Aorta (tissue), 5 donors: ENCODE measurements around the gene RCSD1. TPM values are rescaled to one million over a fixed set of nuclear protein-coding genes. Genes with fewer than 3 reads are reported as not detected.
"Not testable (repeated sequence)": the region's sequence is repeated elsewhere in the genome, so short reads cannot be mapped to it uniquely, and the experiment has no call there.

Experiments used
- ATAC-seq: fragments of 200-7000 bp; cut with Tn5 transposase; one replicate; pipeline ENCODE4 v1.9.1; 2022; ENCODE audit warnings: moderate library complexity; ENCODE audit not compliant: low FRiP score
- DNase-seq, 2 donors: peaks; one replicate each; pipeline ENCODE4 v3.0.0-alpha.2; 2020
- H3K27ac ChIP-seq, 2 donors: one replicate each; pipeline ENCODE4 v1.5.1; 2013; ENCODE audit warnings: low read length in 2 of 2, mild to moderate bottlenecking in 2 of 2, moderate library complexity in 2 of 2, control low read depth in 1 of 2, inconsistent platforms in 1 of 2, low read depth in 1 of 2
- H3K27me3 ChIP-seq, 2 donors: one replicate each; pipeline ENCODE4 v1.6.1; 2013; ENCODE audit warnings: control low read depth in 1 of 2, low read length in 1 of 2, mild to moderate bottlenecking in 1 of 2, moderate library complexity in 1 of 2; ENCODE audit not compliant: insufficient read depth in 2 of 2, control insufficient read depth in 1 of 2
- H3K36me3 ChIP-seq, 2 donors: one replicate each; pipeline ENCODE4 v1.6.1; 2013; ENCODE audit warnings: control low read depth in 1 of 2, low read length in 1 of 2, mild to moderate bottlenecking in 1 of 2; ENCODE audit not compliant: insufficient read depth in 2 of 2, control insufficient read depth in 1 of 2
- H3K4me1 ChIP-seq, 2 donors: one replicate each; pipeline ENCODE4 v1.6.1; 2013; ENCODE audit warnings: low read length in 2 of 2, control low read depth in 1 of 2, mild to moderate bottlenecking in 1 of 2, moderate library complexity in 1 of 2; ENCODE audit not compliant: insufficient read depth in 2 of 2, control insufficient read depth in 1 of 2
- H3K4me3 ChIP-seq, 2 donors: one replicate each; pipeline ENCODE4 v1.5.1; 2013; ENCODE audit warnings: low read length in 2 of 2, control low read depth in 1 of 2, mild to moderate bottlenecking in 1 of 2
- H3K9me3 ChIP-seq: one replicate; pipeline ENCODE4 v1.6.1; 2013; ENCODE audit warnings: mild to moderate bottlenecking, low read length; ENCODE audit not compliant: control insufficient read depth
- WGBS, 2 donors: extraction: QIAGEN DNeasy Blood & Tissue Kit; methylation state at CpG; one replicate each; pipeline ENCODE4 v1.1.7; 2013; 5-methylcytosine and 5-hydroxymethylcytosine counted together
- intact Hi-C, 2 donors: fragments of 100-400 bp; cut with DNase I; formaldehyde crosslinking; loops; one replicate each; pipeline versions ENCODE4 v1.14.2 to v1.15.0; 2022
- polyA plus RNA-seq, 2 donors: library from polyadenylated mRNA; stranded (reverse); fragments of 200-250 nt; gene quantifications; one replicate each; pipeline ENCODE4 v1.2.3, GENCODE V29; 2013
- total RNA-seq, 2 donors: library from RNA; stranded (reverse); fragmentation: NEBNext Ultra II Directional; extraction: Animal tissue kit (Norgen Biotek cat#: 25700); gene quantifications; one replicate each; pipeline ENCODE4 v1.2.1, GENCODE V29; 2021
- donor health status: healthy with polysubstance abuse.
- donor health status: Bipolar disorder and iron deficiency.
- donor health status: DM: no; HTN: no; CAD: no.
- donor health status: DM: no; HTN: no; CAD: no.
- donor health status: DM: yes; HTN: yes; CAD: no.

Gene RCSD1
- total and polyA plus RNA-seq, 4 donors = 8.7 to 17.9 (median 10.5) TPM

- intact Hi-C loops = no loop called here
- 96 to 98% methylated on average over 8 of the region's 8 CpGs for WGBS, 2 donors
- Histone ChIP-seq H3K27ac (no peak overlapping the region), H3K36me3 (peaks cover 0 to 2% of the 10 kb centered on the region in 2 donors), H3K27me3 (no peaks in the 10 kb centered on the region), H3K9me3 (no peaks in the 10 kb centered on the region), H3K4me3 (no peak overlapping the region), H3K4me1 (peaks cover 0 to 4% of the 10 kb centered on the region in 2 donors)
- ATAC-seq (no peak), DNase-seq (no peak)
Observed at GRCh38 chr1:167738158-167738557, 108.1 kb downstream of the RCSD1 start.

- Histone ChIP-seq H3K36me3 (no peaks in the 10 kb centered on the region), H3K27me3 (no peaks in the 10 kb centered on the region), H3K4me3 (no peak overlapping the region), H3K9me3 (no peaks in the 10 kb centered on the region), H3K4me1 (peaks cover 0 to 4% of the 10 kb centered on the region in 2 donors), H3K27ac (no peak overlapping the region)
- DNase-seq (no peak), ATAC-seq (no peak)
- 21 to 32% methylated on average over 3 of the region's 3 CpGs for WGBS, 2 donors
- intact Hi-C loops = loop anchor here in 1 of 2 donors (2.0 kb wide), 1 partner anchor 15 kb away; no protein-coding TSS in a partner anchor
Observed at GRCh38 chr1:167739752-167740151, 109.7 kb downstream of the RCSD1 start.

GRCh38 chr1:167741103-167741502 lies 111.1 kb downstream of the RCSD1 start:
- not testable (repeated sequence) for DNase-seq, H3K27ac ChIP-seq, H3K36me3 ChIP-seq, ATAC-seq, H3K9me3 ChIP-seq, H3K4me1 ChIP-seq, H3K4me3 ChIP-seq, H3K27me3 ChIP-seq
- WGBS, 2 donors = 87 to 90% methylated on average over 7 of the region's 7 CpGs
- intact Hi-C loops = loop anchor here in 1 of 2 donors (2.0 kb wide), 1 partner anchor 14 kb away; no protein-coding TSS in a partner anchor

GRCh38 chr1:167742392-167743057 lies 112.5 kb downstream of the RCSD1 start:
- H3K27me3 ChIP-seq, H3K9me3 ChIP-seq, H3K27ac ChIP-seq, H3K36me3 ChIP-seq, intact Hi-C loops, H3K4me3 ChIP-seq, DNase-seq, ATAC-seq, H3K4me1 ChIP-seq: not testable (repeated sequence)
- 75% methylated on average over 1 of the region's 1 CpG for WGBS, 2 donors

- ATAC-seq (no peak), DNase-seq (no peak)
- WGBS, 2 donors = 48 to 53% methylated on average over 3 of the region's 3 CpGs
- Histone ChIP-seq H3K27ac (no peak overlapping the region), H3K4me1 (peaks cover 3 to 5% of the 10 kb centered on the region in 2 donors), H3K9me3 (no peaks in the 10 kb centered on the region), H3K4me3 (no peak overlapping the region), H3K36me3 (no peaks in the 10 kb centered on the region), H3K27me3 (no peaks in the 10 kb centered on the region)
- intact Hi-C loops = no loop called here
Observed at GRCh38 chr1:167744901-167745300, 114.9 kb downstream of the RCSD1 start.

GRCh38 chr1:167746013-167746672 lies 116.1 kb downstream of the RCSD1 start:
- Histone ChIP-seq H3K27me3 (no peaks in the 10 kb centered on the region), H3K9me3 (no peaks in the 10 kb centered on the region), H3K4me1 (peaks cover 3 to 5% of the 10 kb centered on the region in 2 donors), H3K36me3 (no peaks in the 10 kb centered on the region), H3K27ac (no peak overlapping the region), H3K4me3 (no peak overlapping the region)
- WGBS, 2 donors = 58 to 71% methylated on average over 5 of the region's 5 CpGs
- DNase-seq = no peak
- intact Hi-C loops = no loop called here
- ATAC-seq = no peak

GRCh38 chr1:167746988-167747655 lies 117.1 kb downstream of the RCSD1 start:
- intact Hi-C loops = no loop called here
- WGBS, 2 donors = 51 to 59% methylated on average over 7 of the region's 7 CpGs
- Histone ChIP-seq H3K27me3 (no peaks in the 10 kb centered on the region), H3K4me3 (no peak overlapping the region), H3K4me1 (peaks cover 3 to 5% of the 10 kb centered on the region in 2 donors), H3K9me3 (no peaks in the 10 kb centered on the region), H3K27ac (no peak overlapping the region), H3K36me3 (no peaks in the 10 kb centered on the region)
- ATAC-seq (no peak), DNase-seq (no peak)

GRCh38 chr1:167747988-167748387 lies 118.0 kb downstream of the RCSD1 start:
- Histone ChIP-seq H3K27ac (no peak overlapping the region), H3K9me3 (no peaks in the 10 kb centered on the region), H3K4me1 (peaks cover 3 to 5% of the 10 kb centered on the region in 2 donors), H3K4me3 (no peak overlapping the region), H3K36me3 (no peaks in the 10 kb centered on the region), H3K27me3 (no peaks in the 10 kb centered on the region)
- no peak for ATAC-seq
- no peak for DNase-seq
- intact Hi-C loops = no loop called here
- WGBS, 2 donors = 98 to 100% methylated on average over 1 of the region's 1 CpG
